ENCODE results near the gene ABCA4.
"Not testable (repeated sequence)": the region's sequence is repeated elsewhere in the genome, so short reads cannot be mapped to it uniquely, and the experiment has no call there.

DNA sequence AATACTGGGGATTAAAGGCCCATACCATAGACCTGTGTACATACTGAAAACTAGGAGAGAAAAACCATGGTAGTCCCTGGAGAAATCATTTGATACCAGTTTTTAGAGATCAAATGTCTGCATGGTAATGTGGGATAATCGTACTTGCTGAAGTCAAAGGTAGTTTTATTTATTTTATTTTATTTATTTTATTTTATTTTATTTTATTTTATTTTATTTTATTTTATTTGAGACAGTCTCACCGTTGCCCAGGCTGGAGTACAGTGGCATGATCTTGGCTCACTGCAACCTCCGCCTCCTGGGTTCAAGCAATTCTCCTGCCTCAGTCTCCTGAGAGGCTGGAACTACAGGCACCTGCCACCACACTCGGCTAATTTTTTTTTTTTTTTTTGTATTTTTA is 122.4 kb downstream of the ABCA4 start:
- TF ChIP-seq, protein P1, sequence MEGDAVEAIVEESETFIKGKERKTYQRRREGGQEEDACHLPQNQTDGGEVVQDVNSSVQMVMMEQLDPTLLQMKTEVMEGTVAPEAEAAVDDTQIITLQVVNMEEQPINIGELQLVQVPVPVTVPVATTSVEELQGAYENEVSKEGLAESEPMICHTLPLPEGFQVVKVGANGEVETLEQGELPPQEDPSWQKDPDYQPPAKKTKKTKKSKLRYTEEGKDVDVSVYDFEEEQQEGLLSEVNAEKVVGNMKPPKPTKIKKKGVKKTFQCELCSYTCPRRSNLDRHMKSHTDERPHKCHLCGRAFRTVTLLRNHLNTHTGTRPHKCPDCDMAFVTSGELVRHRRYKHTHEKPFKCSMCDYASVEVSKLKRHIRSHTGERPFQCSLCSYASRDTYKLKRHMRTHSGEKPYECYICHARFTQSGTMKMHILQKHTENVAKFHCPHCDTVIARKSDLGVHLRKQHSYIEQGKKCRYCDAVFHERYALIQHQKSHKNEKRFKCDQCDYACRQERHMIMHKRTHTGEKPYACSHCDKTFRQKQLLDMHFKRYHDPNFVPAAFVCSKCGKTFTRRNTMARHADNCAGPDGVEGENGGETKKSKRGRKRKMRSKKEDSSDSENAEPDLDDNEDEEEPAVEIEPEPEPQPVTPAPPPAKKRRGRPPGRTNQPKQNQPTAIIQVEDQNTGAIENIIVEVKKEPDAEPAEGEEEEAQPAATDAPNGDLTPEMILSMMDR (IDR thresholded peaks at IDR 0.05), result not testable (repeated sequence)
- not testable (repeated sequence) for TF ChIP-seq EP300, POLR2A (IDR thresholded peaks at IDR 0.05)
